HAP-1 (cell line): Measurements from ENCODE around the gene POLR3A.

Experiments used
- DNase-seq, 2 experiments: peaks; one replicate each; pipeline ENCODE4 v3.0.0-alpha.2; 2016 to 2020; ENCODE audit warnings: low spot score in 2 of 2
- H3K27me3 ChIP-seq: fragments of 250-450 bp; sonication (Bioruptor Pico); 2 replicates; pipeline ENCODE4 v1.5.1; 2020; ENCODE audit warnings: low read depth, mild to moderate bottlenecking, moderate library complexity
- H3K36me3 ChIP-seq: fragments of 250-450 bp; sonication (Bioruptor Pico); replicated peaks from 2 replicates; pipeline ENCODE4 v1.5.1; 2020; ENCODE audit warnings: mild to moderate bottlenecking
- H3K4me1 ChIP-seq: fragments of 250-450 bp; sonication (Bioruptor Pico); 2 replicates; pipeline ENCODE4 v1.5.1; 2020; ENCODE audit warnings: mild to moderate bottlenecking
- H3K4me3 ChIP-seq: fragments of 250-450 bp; sonication (Bioruptor Pico); 2 replicates; pipeline ENCODE4 v1.5.1; 2020; ENCODE audit warnings: mild to moderate bottlenecking, moderate library complexity
- H3K9me3 ChIP-seq: fragments of 250-450 bp; sonication (Bioruptor Pico); 2 replicates; pipeline ENCODE4 v1.5.1; 2020; ENCODE audit warnings: mild to moderate bottlenecking, moderate library complexity
- in situ Hi-C: fragments of 300-500 bp; cut with MboI; formaldehyde crosslinking; loops from 3 replicates; pipeline ENCODE4 v1.14.3; 2020; ENCODE audit warnings: low sequenced_read_pairs, inconsistent platforms, mixed read lengths

The POLR3A gene

GRCh38 chr10:77962350-77963146 is 66.8 kb downstream of the POLR3A start:
- in situ Hi-C loops, result no loop called here
- H3K9me3 ChIP-seq, result peaks cover 14% of the 10 kb centered on the region
- H3K4me1 ChIP-seq, result no peaks in the 10 kb centered on the region
- H3K36me3 ChIP-seq, result no peaks in the 10 kb centered on the region
- H3K4me3 ChIP-seq, result no peak overlapping the region
- DNase-seq, result no peak
- no peaks in the 10 kb centered on the region for H3K27me3 ChIP-seq

DNA sequence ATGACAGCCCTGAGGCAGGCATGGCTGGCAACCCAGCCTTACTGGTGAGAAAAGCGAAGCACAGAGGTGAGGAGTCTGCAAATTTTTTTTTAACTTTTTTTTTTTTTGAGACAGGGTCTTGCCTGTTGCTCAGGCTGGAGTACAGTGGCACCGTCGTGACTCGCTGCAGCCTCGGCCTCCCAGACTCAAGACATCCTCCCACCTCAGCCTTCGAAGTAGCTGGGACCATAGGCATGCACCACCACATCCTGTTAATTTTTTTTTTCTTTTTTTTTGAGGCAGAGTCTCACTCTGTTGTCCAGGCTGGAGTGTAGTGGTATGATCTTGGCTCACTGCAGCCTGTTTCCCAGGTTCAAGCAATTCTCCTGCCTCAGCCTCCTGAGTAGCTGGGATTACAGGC is 67.6 kb downstream of the POLR3A start:
- in situ Hi-C loops, result no loop called here
- Histone ChIP-seq H3K36me3 (no peaks in the 10 kb centered on the region), H3K4me3 (no peak overlapping the region), H3K9me3 (peaks cover 14% of the 10 kb centered on the region), H3K27me3 (no peaks in the 10 kb centered on the region), H3K4me1 (no peaks in the 10 kb centered on the region)
- no peak for DNase-seq

DNA sequence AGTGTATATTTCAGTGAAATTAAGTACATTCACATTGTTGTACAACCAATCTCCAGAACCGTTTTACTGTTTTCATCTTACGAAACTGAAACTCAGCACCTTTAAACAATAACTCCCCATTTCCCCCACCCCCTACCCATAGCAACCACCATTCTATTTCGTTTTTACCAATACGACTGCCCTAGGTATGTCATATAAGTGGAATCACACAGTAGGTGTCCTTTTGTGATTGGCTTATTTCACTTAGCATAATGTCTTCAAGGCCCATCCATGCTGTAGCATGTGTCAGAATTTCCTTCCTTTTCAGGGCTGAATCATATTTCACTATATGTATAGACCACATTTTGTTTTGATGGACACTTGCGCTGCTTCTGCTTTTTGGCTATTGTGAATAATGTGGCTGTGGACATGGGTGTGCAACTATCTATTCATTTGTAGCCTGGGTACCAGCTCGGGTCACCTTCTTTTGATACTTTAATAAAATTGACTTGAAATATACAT is 68.4 kb downstream of the POLR3A start:
- no peak for DNase-seq
- H3K27me3 ChIP-seq, result no peaks in the 10 kb centered on the region
- in situ Hi-C loops, result no loop called here

DNA sequence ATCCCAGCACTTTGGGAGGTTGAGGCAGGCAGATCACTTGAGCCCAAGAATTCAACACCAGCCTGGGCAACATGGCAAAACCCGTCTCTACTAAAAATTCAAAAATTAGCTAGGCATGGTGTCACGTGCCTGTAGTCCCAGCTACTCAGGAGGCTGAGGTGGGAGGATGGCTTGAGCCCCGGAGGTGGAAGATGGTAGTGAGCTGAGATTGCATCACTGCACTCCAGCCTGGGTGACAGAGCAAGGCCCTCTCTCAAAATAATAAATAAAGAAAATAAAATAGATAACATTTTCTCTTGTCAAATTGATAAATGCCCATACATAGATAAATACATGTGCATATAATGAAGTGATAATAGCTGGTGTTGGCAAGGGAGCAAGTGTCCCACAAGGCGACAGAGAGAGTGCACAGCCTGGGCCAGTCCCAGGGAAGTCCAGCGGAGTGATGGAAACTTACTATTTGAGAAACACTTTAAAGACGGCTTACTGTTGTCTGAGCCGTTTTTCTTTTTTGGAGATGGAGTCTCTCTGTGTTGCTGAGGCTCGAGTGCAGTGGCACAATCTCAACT is 69.3 kb downstream of the POLR3A start:
- H3K4me1 ChIP-seq, result no peaks in the 10 kb centered on the region
- no peak for DNase-seq
- in situ Hi-C loops, result no loop called here

More for the DNA sequence above, 68.4 kb downstream of the POLR3A start:
- Histone ChIP-seq H3K4me1 (no peaks in the 10 kb centered on the region), H3K4me3 (no peak overlapping the region), H3K36me3 (no peaks in the 10 kb centered on the region), H3K9me3 (peaks cover 14% of the 10 kb centered on the region)

GRCh38 chr10:77959384-77959783 is 69.9 kb downstream of the POLR3A start:
- Histone ChIP-seq H3K36me3 (no peaks in the 10 kb centered on the region), H3K4me1 (no peaks in the 10 kb centered on the region), H3K9me3 (peaks cover 10% of the 10 kb centered on the region), H3K27me3 (no peaks in the 10 kb centered on the region), H3K4me3 (no peak overlapping the region)
- in situ Hi-C loops, result no loop called here
- no peak for DNase-seq

More for the DNA sequence above, 69.3 kb downstream of the POLR3A start:
- Histone ChIP-seq H3K36me3 (no peaks in the 10 kb centered on the region), H3K4me3 (no peak overlapping the region), H3K9me3 (peaks cover 14% of the 10 kb centered on the region), H3K27me3 (no peaks in the 10 kb centered on the region)

- peaks cover 15% of the 10 kb centered on the region for H3K9me3 ChIP-seq
- no peak overlapping the region for H3K4me3 ChIP-seq
- no peaks in the 10 kb centered on the region for H3K36me3 ChIP-seq
- DNase-seq, result no peak
- no peaks in the 10 kb centered on the region for H3K4me1 ChIP-seq
- H3K27me3 ChIP-seq, result no peaks in the 10 kb centered on the region
- in situ Hi-C loops, result no loop called here
These were observed 74.2 kb downstream of the POLR3A start for GRCh38 chr10:77955136-77955535.

GRCh38 chr10:77949167-77949566 is 80.1 kb downstream of the POLR3A start:
- H3K36me3 ChIP-seq, result no peaks in the 10 kb centered on the region
- H3K27me3 ChIP-seq, result no peaks in the 10 kb centered on the region
- in situ Hi-C loops, result no loop called here
- peaks cover 12% of the 10 kb centered on the region for H3K9me3 ChIP-seq
- H3K4me3 ChIP-seq, result no peak overlapping the region
- no peak for DNase-seq
- H3K4me1 ChIP-seq, result no peaks in the 10 kb centered on the region

DNA sequence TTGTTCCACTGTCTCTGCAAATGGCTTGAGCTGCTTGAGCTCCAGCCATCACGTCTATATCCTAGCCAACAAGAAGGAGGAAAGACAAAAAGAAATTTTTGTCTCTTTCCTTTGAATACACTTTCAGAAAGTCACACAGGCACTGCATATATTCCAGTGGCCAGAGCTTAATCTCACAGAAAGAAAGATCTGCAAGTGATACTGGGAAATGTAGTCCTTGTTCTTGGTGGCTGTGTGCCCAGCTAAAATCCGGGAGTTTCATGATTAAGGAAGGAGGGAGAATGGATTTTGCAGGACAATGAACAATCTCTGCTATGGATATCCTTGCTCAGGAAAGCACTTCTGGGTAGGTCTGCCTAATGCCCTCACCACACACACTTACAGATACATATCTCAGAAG is 83.2 kb downstream of the POLR3A start:
- no peak for DNase-seq
- 0 out of 2 replicates have a peak, but pooled peaks cover 6% of the 10 kb centered on the region for H3K9me3 ChIP-seq
- no peak overlapping the region for H3K4me3 ChIP-seq
- no peaks in the 10 kb centered on the region for H3K4me1 ChIP-seq
- in situ Hi-C loops, result no loop called here
- H3K27me3 ChIP-seq, result no peaks in the 10 kb centered on the region
- no peaks in the 10 kb centered on the region for H3K36me3 ChIP-seq

DNA sequence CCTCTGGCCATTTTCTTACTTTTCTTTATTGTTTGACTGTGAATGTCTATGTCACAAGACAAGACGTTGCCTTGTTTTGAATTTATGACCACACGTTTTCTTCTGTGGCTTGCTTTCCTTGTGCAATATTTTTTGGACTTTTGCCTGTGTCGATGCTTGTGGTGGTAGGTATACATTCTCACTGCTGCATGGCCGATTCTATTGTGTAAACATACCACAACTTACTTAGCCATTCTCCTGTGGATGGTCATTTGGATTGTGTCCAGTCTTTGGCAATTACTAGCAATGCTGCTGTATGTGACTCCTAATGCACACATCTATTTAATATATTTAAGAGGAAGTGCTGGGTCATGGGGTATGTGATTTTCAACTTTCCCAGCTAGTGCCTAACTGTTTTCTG is 84.8 kb downstream of the POLR3A start:
- Histone ChIP-seq H3K4me3 (no peak overlapping the region), H3K27me3 (no peaks in the 10 kb centered on the region), H3K36me3 (no peaks in the 10 kb centered on the region), H3K9me3 (no peaks in the 10 kb centered on the region), H3K4me1 (no peaks in the 10 kb centered on the region)
- no peak for DNase-seq
- in situ Hi-C loops, result no loop called here

DNA sequence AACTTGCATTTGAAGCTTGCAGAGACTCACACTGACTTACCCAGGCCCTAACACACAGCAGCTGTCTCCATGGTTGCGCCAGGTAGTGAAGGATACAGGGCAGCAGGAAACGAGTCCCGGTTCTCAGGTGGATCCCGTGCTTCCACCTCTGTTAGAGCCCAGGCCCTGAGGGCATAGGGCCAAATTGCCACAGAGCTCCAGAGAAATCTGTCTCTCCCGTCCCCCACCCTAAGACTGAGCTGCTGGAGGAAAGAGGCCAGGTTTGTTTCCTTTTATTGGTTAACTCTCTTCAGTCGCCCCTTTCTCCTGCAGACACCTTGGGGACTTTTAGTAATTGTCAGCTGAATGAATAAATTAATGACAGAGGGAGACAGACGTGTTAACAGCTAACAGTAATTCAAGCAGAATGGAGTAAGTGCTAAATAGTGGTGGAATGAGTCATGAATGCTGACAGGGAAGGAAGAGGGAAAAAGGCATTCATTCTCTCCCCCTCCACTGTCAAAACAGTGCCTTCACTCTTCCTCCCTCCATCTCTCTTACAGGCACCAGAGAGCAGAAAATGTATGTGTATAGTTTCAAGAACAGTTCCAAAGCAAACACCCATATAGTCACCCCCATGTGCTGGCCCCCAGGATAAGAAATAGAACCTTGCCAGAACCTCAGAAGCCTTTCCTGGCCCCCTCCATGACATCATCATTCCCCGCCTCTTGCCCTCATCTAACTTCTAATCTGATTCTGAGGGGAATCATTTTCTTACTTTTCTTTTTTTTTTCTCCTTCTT is 86.0 kb downstream of the POLR3A start:
- no peaks in the 10 kb centered on the region for H3K9me3 ChIP-seq
- no peaks in the 10 kb centered on the region for H3K27me3 ChIP-seq
- H3K4me1 ChIP-seq, result no peaks in the 10 kb centered on the region
- no peak for DNase-seq
- no peak overlapping the region for H3K4me3 ChIP-seq
- in situ Hi-C loops, result no loop called here
- H3K36me3 ChIP-seq, result no peaks in the 10 kb centered on the region

GRCh38 chr10:77941790-77942189 is 87.5 kb downstream of the POLR3A start:
- Histone ChIP-seq H3K4me1 (no peaks in the 10 kb centered on the region), H3K9me3 (no peaks in the 10 kb centered on the region), H3K36me3 (no peaks in the 10 kb centered on the region), H3K27me3 (no peaks in the 10 kb centered on the region), H3K4me3 (no peak overlapping the region)
- no peak for DNase-seq
- in situ Hi-C loops, result no loop called here

DNA sequence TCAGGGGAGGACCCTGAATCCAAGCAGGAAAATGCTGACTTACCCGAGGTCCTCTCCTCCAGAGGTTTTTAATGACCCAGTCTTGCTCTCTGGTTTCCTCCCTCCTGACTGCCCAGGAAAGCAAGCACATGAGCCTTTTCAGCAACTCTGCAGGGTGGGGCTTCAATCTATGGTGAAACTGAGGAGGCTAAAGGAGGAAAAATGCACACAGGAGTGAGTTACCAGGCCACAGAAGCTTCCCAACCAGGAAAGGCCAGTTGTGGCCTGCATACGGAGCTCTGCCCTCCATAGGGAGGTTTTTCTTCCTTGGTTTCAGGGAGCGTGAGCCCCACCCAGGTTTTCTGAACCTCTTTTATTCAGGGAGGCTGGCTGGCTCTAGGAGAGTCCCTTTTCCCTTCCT is 88.7 kb downstream of the POLR3A start:
- Histone ChIP-seq H3K4me1 (no peaks in the 10 kb centered on the region), H3K27me3 (no peaks in the 10 kb centered on the region), H3K4me3 (no peak overlapping the region), H3K36me3 (no peaks in the 10 kb centered on the region), H3K9me3 (no peaks in the 10 kb centered on the region)
- in situ Hi-C loops, result no loop called here
- no peak for DNase-seq

- Histone ChIP-seq H3K4me1 (no peaks in the 10 kb centered on the region), H3K36me3 (no peaks in the 10 kb centered on the region), H3K9me3 (no peaks in the 10 kb centered on the region), H3K4me3 (no peak overlapping the region), H3K27me3 (no peaks in the 10 kb centered on the region)
- no peak for DNase-seq
- in situ Hi-C loops, result no loop called here
These were observed 89.1 kb downstream of the POLR3A start for GRCh38 chr10:77940225-77940624.

DNA sequence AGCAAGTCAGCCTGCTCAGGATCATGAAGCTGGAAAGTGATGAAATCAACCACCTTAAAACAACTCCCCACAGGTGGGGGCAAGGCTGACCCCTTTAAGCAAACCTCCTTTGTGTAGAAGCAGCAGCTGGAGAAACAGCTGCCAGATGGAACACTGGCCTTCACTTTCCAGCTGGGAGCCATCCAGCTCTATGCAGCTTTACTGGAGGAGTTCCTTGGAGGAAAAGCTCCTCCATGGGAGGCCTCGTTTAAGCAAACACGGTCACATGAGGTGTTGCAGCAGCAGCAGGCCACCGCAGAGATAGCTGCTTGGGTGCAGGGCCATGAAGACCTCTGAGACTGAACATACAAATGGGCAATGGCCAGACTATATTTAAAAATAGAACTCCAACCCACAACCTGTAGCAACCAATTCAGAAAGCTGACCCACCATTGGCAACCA is 89.7 kb downstream of the POLR3A start:
- no peak for DNase-seq
- Histone ChIP-seq H3K9me3 (no peaks in the 10 kb centered on the region), H3K36me3 (no peaks in the 10 kb centered on the region), H3K27me3 (no peaks in the 10 kb centered on the region), H3K4me1 (no peaks in the 10 kb centered on the region), H3K4me3 (no peak overlapping the region)
- in situ Hi-C loops, result no loop called here
